Measurements from ENCODE around the gene SELL.
"Not testable (repeated sequence)": the region's sequence is repeated elsewhere in the genome, so short reads cannot be mapped to it uniquely, and the experiment has no call there.

SELL gene

GRCh38 chr1:169711469-169712308, at the start of gene SELL:
TSS of gene SELL (minus strand) at chr1:169711620. CDS start at chr1:169711498, 122 bp downstream.
- peak; percentile 32 for DNase-seq (ENCODE audit: low spot score)

GRCh38 chr1:169759038-169759437, 47.6 kb upstream of the SELL start:
- DNase-seq (ENCODE audit: low spot score): no peak

GRCh38 chr1:169753549-169753948, 42.1 kb upstream of the SELL start:
- no peak for DNase-seq (ENCODE audit: low spot score)

GRCh38 chr1:169750041-169750440, 38.6 kb upstream of the SELL start:
- DNase-seq (ENCODE audit: low spot score): no peak

- no peak for DNase-seq (ENCODE audit: low spot score)
Measured at GRCh38 chr1:169746550-169746949, 35.1 kb upstream of the SELL start.

GRCh38 chr1:169745015-169745861, 33.8 kb upstream of the SELL start:
- DNase-seq (ENCODE audit: low spot score): no peak

GRCh38 chr1:169741666-169742394, 30.4 kb upstream of the SELL start:
- DNase-seq (ENCODE audit: low spot score): no peak

GRCh38 chr1:169739980-169740379, 28.6 kb upstream of the SELL start:
- DNase-seq (ENCODE audit: low spot score): no peak

GRCh38 chr1:169733924-169734323, 22.5 kb upstream of the SELL start, which contains the start of gene SELE:
TSS of gene SELE (minus strand) at chr1:169734079. CDS start at chr1:169733612, 467 bp downstream.
- DNase-seq (ENCODE audit: low spot score): no peak

GRCh38 chr1:169731446-169731845, 20.0 kb upstream of the SELL start:
- DNase-seq (ENCODE audit: low spot score): no peak

GRCh38 chr1:169729991-169730390, 18.6 kb upstream of the SELL start:
- DNase-seq (ENCODE audit: low spot score): no peak

GRCh38 chr1:169727307-169727706, 15.9 kb upstream of the SELL start:
- no peak for DNase-seq (ENCODE audit: low spot score)

GRCh38 chr1:169726851-169727250, 15.4 kb upstream of the SELL start:
- no peak for DNase-seq (ENCODE audit: low spot score)

GRCh38 chr1:169725930-169726329, 14.5 kb upstream of the SELL start:
- no peak for DNase-seq (ENCODE audit: low spot score)

GRCh38 chr1:169724168-169724567, 12.7 kb upstream of the SELL start:
- DNase-seq (ENCODE audit: low spot score): no peak

GRCh38 chr1:169723763-169724162, 12.3 kb upstream of the SELL start:
- DNase-seq (ENCODE audit: low spot score): no peak

- DNase-seq (ENCODE audit: low spot score): no peak
Measured at GRCh38 chr1:169722779-169723178, 11.4 kb upstream of the SELL start.

GRCh38 chr1:169715100-169715499, 3.7 kb upstream of the SELL start:
- DNase-seq (ENCODE audit: low spot score): not testable (repeated sequence)

- DNase-seq (ENCODE audit: low spot score): not testable (repeated sequence)
Measured at GRCh38 chr1:169713090-169713489, 1.7 kb upstream of the SELL start.

- DNase-seq (ENCODE audit: low spot score): no peak
Measured at GRCh38 chr1:169712309-169712631, 850 bp upstream of the SELL start.

GRCh38 chr1:169708647-169709046, 2.8 kb downstream of the SELL start:
- DNase-seq (ENCODE audit: low spot score): no peak

- DNase-seq (ENCODE audit: low spot score): no peak
Measured at GRCh38 chr1:169707912-169708604, 3.4 kb downstream of the SELL start.

All from hematopoietic multipotent progenitor cell treated with erythropoietin and hydrocortisone succinate and interleukin-3 and kit ligand, for 15 days (in vitro differentiated cells).